Measurements from ENCODE around the gene FAM120B.
"Not testable (repeated sequence)": the region's sequence is repeated elsewhere in the genome, so short reads cannot be mapped to it uniquely, and the experiment has no call there.

The FAM120B gene

DNA sequence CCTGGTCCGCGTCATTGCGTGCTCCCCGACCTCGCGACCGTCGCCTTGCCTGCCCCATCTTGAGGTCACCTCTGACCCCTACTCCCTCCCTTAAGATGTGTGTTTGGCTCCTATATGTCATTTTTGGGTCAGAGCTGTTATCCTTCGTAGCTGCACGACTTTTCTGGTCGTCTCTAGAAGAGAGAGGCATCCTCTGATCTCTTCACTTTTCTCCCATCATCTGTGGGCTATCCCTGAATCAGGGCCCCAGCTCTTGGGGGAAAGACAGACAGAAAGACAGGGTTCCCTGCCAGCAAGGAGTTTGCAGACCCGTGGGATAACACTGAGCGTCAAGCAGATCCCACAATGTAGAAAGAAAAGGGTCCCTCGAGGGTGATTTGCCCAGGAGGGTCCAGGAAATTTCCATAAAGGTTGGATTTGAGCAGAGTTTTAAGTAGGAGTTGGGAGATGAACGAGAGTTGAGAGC lies 555 bp downstream of the FAM120B start:
- DNase-seq: no peak

DNA sequence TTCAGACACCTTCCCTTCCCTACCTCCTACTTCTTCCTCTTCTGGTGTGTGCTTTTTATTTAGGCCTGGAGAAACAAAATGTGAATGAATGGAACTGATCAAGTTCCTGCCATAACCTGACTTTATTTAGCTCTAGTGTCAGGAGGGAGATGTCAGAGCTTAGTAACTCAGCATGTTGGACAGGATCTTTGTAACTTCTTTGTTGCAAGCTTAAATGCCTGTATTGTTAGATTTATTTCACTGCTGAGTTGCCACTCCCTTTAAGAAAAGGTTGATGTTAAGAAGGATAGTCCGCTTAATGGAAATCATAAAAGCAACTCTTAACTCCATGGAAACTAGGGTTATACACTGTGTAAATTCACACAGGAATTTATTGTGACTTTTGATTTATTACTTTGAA lies 2.2 kb downstream of the FAM120B start:
- no peak for DNase-seq

DNA sequence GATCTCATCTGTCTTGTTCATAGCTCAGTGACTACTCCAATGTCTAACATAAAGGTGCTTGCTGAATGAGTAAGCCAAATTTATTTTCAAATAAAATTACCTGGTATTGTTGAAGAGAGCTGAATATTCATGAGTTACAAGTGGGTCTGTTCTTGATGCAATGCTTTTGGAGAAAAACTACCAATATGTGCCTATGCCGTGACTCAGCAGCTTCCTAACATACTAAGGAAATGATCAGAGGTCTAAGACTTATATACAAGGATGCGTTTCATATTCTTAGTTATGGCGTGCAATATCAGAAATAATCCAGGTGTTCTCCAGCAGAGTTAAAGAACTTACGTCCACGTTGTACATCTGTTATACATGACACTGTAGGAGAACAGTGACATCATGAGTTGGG lies 5.1 kb downstream of the FAM120B start:
- no peak for DNase-seq

DNA sequence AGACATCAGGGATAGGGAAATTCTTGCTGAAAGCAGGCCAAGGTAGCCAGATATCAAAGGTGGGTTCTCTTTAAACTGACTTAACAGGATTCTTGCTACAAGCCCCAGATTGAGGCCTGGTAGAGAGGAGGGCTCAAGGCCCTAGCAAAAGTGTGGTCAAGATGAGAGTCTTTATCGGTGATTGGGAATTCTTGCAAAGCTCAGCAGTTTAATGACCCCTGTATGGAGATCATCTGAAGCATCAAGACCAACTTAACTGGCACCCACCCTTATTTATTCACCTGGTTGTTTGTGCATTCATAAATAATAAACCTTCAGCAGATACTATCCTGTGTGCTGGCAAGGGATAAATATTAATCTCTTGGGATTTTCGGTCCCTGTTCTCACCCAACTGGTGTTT lies 6.3 kb downstream of the FAM120B start:
- no peak for DNase-seq

DNA sequence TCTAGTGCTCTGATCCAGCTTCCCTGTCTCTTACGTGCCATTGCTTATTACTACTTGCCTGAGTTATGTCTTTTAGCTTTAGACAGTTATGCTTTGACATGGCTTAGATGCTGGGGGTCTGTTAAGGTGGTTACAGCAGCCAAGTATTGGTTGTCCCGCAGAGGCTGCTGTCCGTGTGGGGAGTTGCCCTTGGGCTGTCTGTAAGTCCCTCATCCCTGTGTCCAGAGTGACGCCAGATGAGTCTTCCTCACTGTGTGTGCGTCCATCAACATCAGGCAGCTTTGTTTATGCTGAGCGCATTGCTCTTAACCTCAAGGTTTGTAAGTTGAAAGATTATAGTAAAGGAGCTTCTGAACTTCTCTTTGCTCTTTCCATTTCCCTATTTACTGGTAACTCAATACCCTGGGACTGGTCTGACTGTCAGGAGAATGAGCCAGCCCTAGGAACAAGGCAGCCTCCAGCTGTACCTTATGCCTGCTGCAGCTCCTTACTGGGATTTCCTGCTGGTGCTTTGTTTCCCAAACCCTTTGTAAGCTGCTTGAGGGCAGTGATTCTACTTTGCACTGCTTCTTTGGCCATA lies 7.2 kb downstream of the FAM120B start:
- DNase-seq: no peak

DNA sequence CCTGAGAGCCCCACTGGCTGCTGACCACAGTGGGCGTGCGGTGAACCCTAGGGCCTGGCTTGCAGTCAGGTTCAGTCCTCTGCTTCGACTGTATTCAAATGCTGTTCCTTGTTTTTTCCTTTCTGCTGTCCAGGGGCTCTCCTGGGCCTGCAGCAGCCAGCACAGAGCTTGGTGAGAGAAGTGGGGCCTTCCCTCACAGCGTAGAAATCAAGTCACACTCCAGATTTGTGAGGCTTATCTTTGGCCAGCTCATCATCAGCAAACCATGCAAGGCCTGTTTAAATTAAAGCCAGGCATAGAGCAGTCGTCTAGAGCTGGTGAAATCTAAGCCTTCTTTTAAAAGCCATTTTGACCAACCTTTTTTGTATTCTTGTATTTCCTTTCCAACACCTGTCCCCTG lies 8.4 kb downstream of the FAM120B start:
- no peak for DNase-seq

DNA sequence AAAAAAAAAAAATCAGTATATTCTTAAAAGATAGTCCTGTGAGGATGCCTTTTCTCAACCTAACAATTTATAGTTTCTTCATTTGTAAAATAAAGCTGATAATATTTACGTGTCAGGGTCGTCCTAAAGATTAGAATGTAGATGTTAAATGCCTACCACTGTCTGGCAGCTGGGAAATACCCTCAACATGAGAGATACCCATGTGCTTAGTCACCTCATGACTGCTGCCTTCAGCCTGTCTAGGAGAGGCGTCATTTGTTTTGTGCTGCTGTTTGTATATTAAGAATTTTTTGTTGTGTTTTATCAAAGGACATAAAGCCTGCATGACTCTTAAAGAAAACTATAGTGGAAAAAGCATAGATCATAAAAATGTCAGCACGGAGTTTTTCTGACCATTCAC lies 9.5 kb downstream of the FAM120B start:
- no peak for DNase-seq

DNA sequence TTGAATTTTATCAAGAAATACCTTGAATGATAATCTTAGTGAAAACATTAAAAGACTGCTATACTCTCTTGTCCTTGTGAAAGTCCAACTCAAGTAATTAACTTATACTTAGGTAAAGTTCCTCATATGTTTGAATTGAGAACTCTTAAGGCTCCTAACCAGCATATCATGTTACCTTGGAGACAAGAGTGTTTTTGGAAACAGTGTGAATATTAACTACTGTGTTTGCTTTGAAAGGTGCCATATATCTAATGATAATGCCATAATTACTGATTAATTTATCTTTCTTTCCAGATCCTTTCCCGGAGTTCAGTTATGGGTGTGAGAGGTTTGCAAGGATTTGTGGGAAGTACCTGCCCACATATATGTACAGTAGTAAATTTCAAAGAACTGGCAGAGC lies 10.5 kb downstream of the FAM120B start:
- no peak for DNase-seq

DNA sequence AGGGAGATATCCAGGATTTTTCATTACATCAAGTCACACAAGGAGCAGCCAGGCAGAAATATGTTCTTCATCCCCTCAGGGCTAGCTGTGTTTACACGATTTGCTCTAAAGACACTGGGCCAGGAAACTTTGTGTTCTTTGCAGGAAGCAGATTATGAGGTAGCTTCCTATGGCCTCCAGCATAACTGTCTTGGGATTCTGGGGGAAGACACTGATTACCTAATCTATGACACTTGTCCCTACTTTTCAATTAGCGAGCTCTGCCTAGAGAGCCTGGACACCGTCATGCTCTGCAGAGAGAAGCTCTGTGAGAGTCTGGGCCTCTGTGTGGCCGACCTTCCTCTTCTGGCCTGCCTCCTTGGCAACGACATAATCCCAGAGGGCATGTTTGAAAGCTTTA lies 11.2 kb downstream of the FAM120B start:
- no peak for DNase-seq

DNA sequence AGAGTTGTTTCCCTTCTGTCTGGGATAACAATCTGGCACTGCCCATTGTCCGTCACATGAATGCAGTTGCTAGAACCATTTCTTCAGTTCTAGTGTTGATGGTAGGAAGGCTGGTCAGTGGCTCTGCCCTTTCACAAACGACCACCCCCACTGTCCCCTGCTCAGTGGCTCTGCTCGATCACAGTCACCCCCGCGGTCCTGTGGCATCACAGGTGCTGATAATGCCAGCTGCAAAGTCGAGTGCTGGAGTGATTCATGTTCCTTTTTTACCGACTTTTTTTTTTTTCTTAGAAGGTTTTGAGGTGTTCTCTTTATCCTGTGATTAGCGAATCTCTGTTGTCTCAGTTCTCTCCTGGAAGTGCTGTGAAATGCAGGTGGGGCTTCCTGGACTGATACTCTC lies 22.8 kb downstream of the FAM120B start:
- DNase-seq: no peak

DNA sequence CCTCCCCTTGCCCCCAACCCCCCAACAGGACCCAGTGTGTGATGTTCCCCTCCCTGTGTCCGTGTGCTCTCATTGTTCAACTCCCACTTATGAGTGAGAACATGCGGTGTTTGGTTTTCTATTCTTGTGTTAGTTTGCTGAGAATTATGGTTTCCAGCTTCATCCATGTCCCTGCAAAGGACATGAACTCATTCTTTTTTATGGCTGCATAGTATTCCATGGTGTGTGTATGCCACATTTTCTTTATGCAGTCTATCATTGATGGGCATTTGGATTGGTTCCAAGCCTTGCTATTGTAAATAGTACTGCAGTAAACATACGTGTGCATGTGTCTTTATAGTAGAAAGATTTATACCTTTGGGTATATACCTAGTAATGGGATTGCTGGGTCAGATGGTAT lies 28.6 kb downstream of the FAM120B start:
- DNase-seq: not testable (repeated sequence)

DNA sequence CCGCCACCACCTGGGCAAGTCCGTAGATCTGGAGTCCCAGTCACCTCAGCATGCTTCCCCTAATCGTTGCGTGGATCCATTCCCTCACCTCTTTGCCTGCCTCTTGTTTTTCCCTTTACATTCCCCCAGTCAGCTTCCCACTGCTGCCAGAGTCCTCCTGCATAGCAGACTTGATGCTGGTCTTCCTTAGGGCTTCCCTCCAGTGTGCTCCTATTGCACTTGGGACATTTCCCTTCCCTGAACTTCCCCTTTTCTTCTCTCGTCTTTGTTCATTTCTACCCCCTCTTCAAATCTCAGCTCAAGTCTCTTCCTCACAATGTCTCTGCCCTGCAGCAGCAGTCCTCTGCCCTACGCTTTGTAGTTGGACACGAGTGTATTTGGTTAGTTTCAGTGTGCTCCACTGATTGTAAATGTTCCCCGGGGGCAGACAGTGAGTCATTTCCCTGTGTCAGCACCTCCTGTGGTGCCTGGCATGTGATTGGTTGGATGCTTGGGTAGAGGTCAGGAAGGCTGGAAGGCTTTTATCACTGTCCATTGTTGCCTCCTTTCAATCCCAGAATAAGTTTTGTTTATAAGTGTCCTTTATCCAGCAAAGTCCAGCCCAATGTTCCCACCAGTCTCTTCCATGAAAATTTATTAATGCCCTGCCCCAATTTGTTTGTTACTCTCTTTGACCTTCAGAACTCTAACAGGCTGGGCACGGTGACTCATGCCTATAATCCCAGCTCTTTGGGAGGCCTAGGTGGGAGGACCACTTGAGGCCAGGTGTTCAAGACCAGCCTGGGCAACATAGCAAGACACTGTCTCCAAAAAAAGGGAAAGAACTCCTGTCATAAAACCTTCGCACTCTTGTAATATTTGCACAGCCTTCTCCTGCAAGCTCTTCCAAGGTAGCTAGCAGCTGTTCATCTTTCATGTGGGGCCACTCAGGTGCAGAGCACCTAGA lies 38.3 kb downstream of the FAM120B start:
- no peak for DNase-seq

DNA sequence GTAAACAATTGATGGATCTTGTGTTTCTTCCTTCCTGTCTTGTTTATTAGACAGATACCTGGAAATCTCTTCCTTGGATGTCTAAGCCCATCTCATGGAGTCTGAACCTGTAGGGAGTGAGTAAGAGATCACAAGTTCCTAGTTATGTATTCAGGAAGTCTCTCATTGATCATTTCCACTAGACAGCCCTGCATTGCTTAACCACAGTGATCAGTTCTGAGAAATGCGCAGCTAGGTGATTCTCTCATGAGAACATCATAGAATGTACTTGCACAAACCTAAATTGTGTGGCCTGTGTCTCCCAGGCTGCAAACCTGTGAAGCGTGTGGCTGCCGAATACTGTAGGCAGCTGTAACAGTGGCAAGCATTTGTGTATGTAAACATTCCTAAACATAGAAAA lies 39.1 kb downstream of the FAM120B start:
- DNase-seq: no peak

DNA sequence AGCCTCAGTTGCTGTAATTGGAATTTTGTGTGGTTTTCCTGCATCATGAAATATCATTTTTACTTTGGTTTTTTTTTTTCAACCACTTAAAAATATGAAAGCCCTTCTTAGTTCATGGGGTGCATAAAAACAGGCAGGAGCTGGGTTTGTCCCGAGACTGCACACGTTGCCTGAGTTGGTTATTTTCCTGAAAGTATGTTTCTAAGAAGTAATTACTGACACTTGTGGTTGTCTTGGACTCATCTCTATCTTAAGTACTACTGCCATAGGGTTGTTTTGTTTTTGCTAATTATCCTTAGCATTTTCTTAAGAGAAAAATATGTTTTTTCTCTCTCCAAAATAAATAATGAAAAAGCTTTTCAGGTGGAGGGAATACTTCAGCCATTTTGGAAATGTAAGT lies 40.1 kb downstream of the FAM120B start:
- no peak for DNase-seq

DNA sequence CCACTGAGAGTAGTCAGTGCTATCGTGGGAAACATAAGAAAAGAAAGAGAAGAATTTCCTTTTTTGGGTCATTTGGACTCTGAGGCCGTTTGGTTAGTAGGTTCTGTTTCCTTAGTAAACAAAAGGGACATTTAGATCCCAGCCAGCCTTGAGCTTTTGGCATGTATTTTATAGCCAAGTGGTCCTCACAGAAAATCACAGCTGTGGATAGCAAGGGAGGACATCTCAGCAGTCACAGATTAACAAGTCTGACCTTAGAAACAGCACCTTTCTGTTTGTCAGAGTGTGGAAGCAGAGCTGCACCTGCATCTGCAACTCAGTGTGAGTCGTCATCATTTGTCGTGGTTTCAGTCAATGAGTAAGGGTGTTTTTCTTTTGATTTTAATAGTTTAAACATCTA lies 40.5 kb downstream of the FAM120B start:
- no peak for DNase-seq

DNA sequence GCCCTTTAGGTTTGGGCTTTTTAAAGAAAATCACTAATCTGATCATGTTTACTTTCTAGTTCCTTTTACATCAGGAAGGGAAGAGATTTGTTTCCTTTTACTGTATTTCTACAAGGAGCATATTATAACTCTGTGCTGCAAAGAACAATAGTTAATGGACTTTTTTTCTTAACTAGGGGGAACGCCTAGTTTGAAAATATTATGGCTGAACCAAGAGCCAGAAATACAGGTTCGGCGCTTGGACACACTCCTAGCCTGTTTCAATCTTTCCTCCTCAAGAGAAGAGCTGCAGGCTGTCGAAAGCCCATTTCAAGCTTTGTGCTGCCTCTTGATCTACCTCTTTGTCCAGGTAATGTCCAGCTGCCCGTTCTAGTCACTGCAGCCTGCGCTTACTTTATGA lies 41.4 kb downstream of the FAM120B start:
- no peak for DNase-seq

DNA sequence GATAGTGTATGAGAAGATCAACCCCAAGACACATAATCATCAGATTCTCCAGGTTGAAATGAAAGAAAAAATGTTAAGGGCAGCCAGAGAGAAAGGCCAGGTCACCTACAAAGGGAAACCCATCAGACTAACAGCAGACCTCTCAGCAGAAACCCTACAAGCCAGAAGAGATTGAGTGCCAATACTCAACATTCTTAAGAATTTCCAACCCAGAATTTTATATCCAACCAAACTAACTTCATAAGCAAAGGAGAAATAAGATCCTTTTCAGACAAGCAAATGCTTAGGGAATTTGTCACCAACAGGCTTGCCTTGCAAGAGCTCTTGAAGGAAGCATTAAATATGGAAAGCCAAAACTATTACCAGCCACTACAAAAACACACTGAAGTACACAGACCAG lies 44.9 kb downstream of the FAM120B start:
- DNase-seq: not testable (repeated sequence)

DNA sequence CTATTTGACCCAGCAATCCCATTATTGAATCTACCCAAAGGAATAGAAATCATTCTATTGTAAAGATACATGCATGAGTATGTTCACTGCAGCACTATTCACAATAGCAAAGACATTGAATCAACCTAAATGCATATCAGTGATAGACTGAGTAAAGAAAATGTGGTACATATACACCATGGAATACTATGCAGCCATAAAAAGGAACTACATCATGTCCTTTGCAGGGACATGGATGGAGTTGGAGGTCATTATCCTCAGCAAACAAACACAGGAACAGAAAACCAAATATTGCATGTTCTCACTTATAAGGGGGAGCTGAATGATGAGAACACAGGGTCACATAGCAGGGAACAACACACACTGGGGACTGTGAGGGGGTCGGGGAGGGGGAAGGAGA lies 48.6 kb downstream of the FAM120B start:
- DNase-seq: not testable (repeated sequence)

DNA sequence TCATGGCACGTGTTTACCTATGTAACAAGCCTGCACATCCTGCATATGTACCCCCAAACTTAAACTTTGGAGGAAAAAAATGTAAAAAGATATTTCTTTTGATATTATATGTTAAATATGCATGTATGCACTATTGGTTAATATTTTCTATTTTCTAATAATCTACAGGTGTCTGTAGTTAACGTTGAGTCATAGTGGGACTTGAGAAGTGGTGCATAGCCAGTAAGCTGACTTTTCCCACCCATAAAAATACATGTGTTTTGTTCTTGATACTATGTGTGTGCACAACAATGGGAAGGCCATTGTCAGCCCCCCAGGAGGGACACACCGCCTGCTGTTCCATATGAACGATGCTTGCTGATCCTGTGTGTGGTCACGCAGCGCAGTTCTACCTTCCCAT lies 49.1 kb downstream of the FAM120B start:
- no peak for DNase-seq

DNA sequence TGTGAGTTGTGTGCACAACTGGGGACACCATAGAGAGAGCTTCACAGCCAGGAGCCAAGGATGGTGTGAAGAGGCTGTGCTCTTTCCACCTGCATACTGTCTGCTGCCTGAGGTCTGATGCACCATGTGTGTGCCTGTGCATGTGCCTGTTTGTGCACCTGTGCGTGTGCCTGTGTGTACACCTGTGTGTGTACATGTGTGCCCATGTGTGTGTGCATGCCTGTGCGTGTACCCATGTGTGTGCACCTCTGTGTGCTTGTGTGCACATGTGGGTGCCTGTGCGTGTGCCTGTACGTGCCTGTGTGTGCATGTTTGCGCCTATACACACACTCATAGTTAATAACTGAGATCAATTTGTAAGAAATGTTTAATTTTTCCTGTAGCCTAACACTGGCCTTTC lies 51.3 kb downstream of the FAM120B start:
- no peak for DNase-seq

DNA sequence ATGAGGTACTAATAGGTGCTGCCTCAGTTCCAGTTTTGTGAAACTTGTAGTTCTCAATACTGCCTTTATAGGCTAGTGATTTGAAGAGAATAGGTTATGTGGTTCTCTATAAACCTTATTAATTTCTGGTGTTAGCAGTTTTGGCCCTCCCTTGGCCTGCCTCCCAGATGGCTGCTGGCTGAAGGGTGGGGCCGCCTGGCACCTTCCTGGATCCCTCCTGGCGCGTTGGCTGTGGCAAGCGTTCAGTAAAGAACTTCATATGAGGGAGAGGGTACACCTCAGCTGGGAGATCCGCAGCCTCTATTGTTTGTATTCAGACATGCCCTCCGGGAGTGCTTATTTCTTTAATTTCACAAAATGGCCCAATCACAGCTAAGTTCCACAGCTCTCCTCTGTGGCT lies 51.9 kb downstream of the FAM120B start:
- no peak for DNase-seq

DNA sequence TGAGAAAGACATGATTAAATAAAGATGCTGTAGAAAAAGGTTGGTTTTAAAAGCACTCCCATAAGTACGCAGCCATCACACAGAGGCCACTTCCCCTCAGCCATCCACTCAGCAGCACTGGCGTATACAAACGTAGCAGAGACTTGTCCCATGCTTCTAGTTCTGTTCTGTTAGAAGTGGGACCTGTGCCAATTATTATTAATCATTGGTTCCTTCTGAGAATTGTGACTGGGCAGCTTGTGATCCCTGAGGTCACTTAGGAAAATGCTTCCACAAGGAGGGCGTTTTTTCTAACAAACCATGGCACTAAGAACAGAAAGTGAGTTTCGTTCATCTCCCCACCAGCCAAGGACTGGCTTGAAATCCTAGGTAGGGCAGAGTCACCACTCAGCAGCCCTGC lies 53.9 kb downstream of the FAM120B start:
- no peak for DNase-seq

DNA sequence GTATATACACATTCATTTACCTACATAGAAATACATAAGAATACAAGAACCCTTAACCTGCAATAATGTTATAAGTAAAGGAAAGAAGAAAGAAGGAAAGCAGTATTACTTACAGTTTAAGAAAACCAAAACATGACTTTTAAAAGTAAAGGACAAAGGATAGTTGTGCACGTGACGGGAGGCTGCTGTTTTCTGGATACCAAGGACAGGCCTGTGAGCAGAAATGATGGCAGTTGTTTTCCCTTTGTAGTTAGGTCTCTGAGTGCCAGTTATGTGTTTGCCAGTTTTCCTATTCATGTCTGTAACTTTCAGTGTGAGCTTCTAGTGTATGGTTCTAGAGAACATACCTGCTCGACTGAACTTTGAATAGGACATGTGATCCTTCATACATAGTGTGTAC lies 54.8 kb downstream of the FAM120B start:
- no peak for DNase-seq

DNA sequence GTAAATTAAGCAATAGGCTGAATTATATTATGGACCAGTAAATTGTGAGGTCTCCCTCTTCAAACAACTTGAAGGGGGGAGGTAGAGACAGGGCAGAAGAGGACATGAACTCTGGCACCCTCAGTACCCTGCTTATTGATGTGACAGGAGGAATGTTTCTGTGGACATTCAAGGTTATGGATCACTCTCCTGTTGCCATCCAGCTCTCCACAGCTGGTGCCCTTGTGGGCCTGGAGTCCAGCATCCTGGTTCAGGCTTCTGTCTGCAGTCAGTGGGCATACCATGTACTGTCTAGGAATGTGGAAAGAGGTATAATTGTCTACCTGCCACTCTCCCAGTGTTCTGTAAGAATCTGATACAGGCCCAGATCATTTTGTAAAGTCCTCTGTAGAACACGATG lies 55.6 kb downstream of the FAM120B start:
- DNase-seq: no peak

DNA sequence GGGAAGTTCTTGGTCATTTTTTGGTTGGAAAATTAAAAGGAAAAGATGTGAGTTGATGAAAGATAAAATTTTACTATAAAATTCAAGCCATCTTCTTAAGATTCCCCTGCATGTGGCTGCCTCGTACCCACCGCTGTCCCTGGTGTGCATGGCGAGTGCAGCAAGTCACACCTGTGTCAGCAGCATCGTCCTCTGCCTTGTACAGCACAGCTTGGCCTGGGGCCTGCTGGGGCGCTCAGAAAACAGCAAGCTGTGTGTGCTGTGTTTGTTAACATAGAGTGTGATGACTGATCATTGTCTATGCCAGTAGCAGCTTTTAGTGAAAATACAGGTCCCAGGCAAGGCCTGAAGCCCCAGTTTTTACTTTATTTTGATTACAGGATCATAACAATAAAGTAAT lies 56.7 kb downstream of the FAM120B start:
- no peak for DNase-seq
